HCT116 (cell line): Measurements from ENCODE around the gene ALG6. TPM values are rescaled to one million over a fixed set of nuclear protein-coding genes. Genes with fewer than 3 reads are reported as not detected.

ENCODE experiments used
- ATAC-seq: fragments of 200-7000 bp; cut with Tn5 transposase; 2 replicates; pipeline ENCODE4 v1.9.1; 2020; ENCODE audit warnings: mild to moderate bottlenecking, moderate library complexity
- BruUV-seq: library from RNA; stranded (reverse); fragments of 400-500 nt; replicated peaks from 2 replicates; lab custom pipeline; 2021; lab: Mats Ljungman, UMichigan
- CTCF ChIA-PET: fragments of 300-600 bp; sonication (Branson Sonifier 250); formaldehyde crosslinking; loops from one replicate; lab custom pipeline; 2021; ENCODE audit warnings: antibody characterized with exemption; lab: Charles Lee
- POLR2A ChIA-PET: fragments of 300-600, 350-600 bp; sonication (Branson Sonifier 250); formaldehyde crosslinking; loops from one replicate; lab custom pipeline; 2021; ENCODE audit warnings: antibody characterized with exemption; lab: Charles Lee
- RAD21 ChIA-PET, 2 experiments: fragments of 300-600 bp; sonication (Branson Sonifier 250); formaldehyde crosslinking; loops; one replicate each; lab custom pipeline; 2023; ENCODE audit warnings: low total read pairs in 2 of 2; ENCODE audit not compliant: uncharacterized antibody in 2 of 2, unreplicated experiment in 2 of 2, low non-redundant PET in 1 of 2; lab: Charles Lee
- DNase-seq: peaks from one replicate; pipeline ENCODE4 v3.0.0-alpha.2; 2010; ENCODE audit warnings: low read depth, low spot score
- H2AFZ ChIP-seq: fragments of 200-600 bp; shearing (Covaris generic), sonication (generic); 2 replicates; pipeline ENCODE4 v1.6.1; 2017; ENCODE audit warnings: low read depth, mixed run types, mixed read lengths, antibody characterized with exemption, low read length; ENCODE audit not compliant: poor library complexity, severe bottlenecking
- H3K27ac ChIP-seq: 2 replicates; pipeline ENCODE4 v1.5.1; 2012; ENCODE audit warnings: low read depth, low read length
- H3K27me3 ChIP-seq: fragments of 200-600 bp; sonication (generic); 2 replicates; pipeline ENCODE4 v1.6.1; 2016; ENCODE audit warnings: mixed run types, low read length, mixed read lengths; ENCODE audit not compliant: insufficient read depth
- H3K36me3 ChIP-seq, 2 experiments: fragments of 200-500 bp in 1 of 2; fragments of 200-600 bp in 1 of 2; sonication (Bioruptor generic) in 1 of 2; sonication (generic) in 1 of 2; 2 replicates each; pipeline versions ENCODE4 v1.5.1 to v1.6.1; 2014 to 2016; ENCODE audit warnings: low read length in 2 of 2, inconsistent platforms in 1 of 2, mixed read lengths in 1 of 2, mixed run types in 1 of 2; ENCODE audit not compliant: insufficient read depth in 2 of 2, control insufficient read depth in 1 of 2
- H3K4me1 ChIP-seq, 2 experiments: fragments of 200-600 bp in 1 of 2; sonication (generic) in 1 of 2; 2 replicates each; pipeline versions ENCODE4 v1.5.1 to v1.6.1; 2012 to 2017; ENCODE audit warnings: low read length in 2 of 2, inconsistent platforms in 1 of 2, mild to moderate bottlenecking in 1 of 2, mixed read lengths in 1 of 2, mixed run types in 1 of 2, moderate library complexity in 1 of 2; ENCODE audit not compliant: insufficient read depth in 2 of 2, control insufficient read depth in 1 of 2
- H3K4me2 ChIP-seq: fragments of 200-600 bp; sonication (generic); 2 replicates; pipeline ENCODE4 v1.6.1; 2017; ENCODE audit warnings: mixed run types, low read length, mixed read lengths
- H3K4me3 ChIP-seq, 2 experiments: fragments of 200-600 bp in 1 of 2; sonication (generic) in 1 of 2; replicated peaks in 1 of 2; 2 replicates each; pipeline ENCODE4 v1.5.1; 2011 to 2016; ENCODE audit warnings: low read length in 2 of 2, control low read depth in 1 of 2, low read depth in 1 of 2, mild to moderate bottlenecking in 1 of 2, mixed read lengths in 1 of 2, mixed run types in 1 of 2
- H3K79me2 ChIP-seq: fragments of 200-600 bp; sonication (generic); 2 replicates; pipeline ENCODE4 v1.6.1; 2017; ENCODE audit warnings: mild to moderate bottlenecking, mixed run types, low read length, moderate library complexity, mixed read lengths; ENCODE audit not compliant: insufficient read depth
- H3K9ac ChIP-seq: fragments of 200-600 bp; sonication (generic); 2 replicates; pipeline ENCODE4 v1.6.1; 2016; ENCODE audit warnings: low read length, mixed read lengths
- H3K9me2 ChIP-seq: fragments of 200-600 bp; sonication (generic), shearing (Covaris generic); 2 replicates; pipeline ENCODE4 v1.6.1; 2017; ENCODE audit warnings: mixed run types, mild to moderate bottlenecking, moderate library complexity; ENCODE audit not compliant: insufficient read depth
- H3K9me3 ChIP-seq, 2 experiments: fragments of 200-500 bp in 1 of 2; fragments of 200-600 bp in 1 of 2; sonication (Bioruptor generic) in 1 of 2; sonication (generic) in 1 of 2; 2 replicates each; pipeline ENCODE4 v1.6.1; 2014 to 2017; ENCODE audit warnings: low read length in 2 of 2, mixed read lengths in 2 of 2, inconsistent platforms in 1 of 2, low read depth in 1 of 2, mild to moderate bottlenecking in 1 of 2, mixed run types in 1 of 2, moderate library complexity in 1 of 2; ENCODE audit not compliant: control insufficient read depth in 1 of 2, insufficient read depth in 1 of 2
- H4K20me1 ChIP-seq: fragments of 200-600 bp; sonication (generic), shearing (Covaris generic); 2 replicates; pipeline ENCODE4 v1.6.1; 2017; ENCODE audit warnings: mixed run types, mild to moderate bottlenecking, moderate library complexity; ENCODE audit not compliant: insufficient read depth
- CEBPB ChIP-seq: IDR thresholded peaks from 2 replicates; pipeline ENCODE4 v1.6.1; 2012; ENCODE audit warnings: low read depth
- EGR1 ChIP-seq: IDR thresholded peaks from 2 replicates; pipeline ENCODE4 v1.6.1; 2012; ENCODE audit warnings: low read depth
- ELF1 ChIP-seq: IDR thresholded peaks from 2 replicates; pipeline ENCODE4 v1.6.1; 2012; ENCODE audit warnings: low read depth, borderline replicate concordance
- EZH2 ChIP-seq: fragments of 200-600 bp; sonication (generic); IDR thresholded peaks from 2 replicates; pipeline ENCODE4 v1.6.1; 2017; ENCODE audit warnings: antibody characterized with exemption, mixed run types
- EZH2phosphoT487 ChIP-seq: fragments of 200-600 bp; IDR thresholded peaks from 2 replicates; pipeline ENCODE4 v1.6.1; 2018; ENCODE audit warnings: antibody characterized with exemption, borderline replicate concordance
- POLR2A ChIP-seq: IDR thresholded peaks from 2 replicates; pipeline ENCODE4 v1.7.0; 2011; ENCODE audit warnings: borderline replicate concordance; ENCODE audit not compliant: insufficient read depth, insufficient read length; ENCODE audit errors: extremely low read depth
- POLR2AphosphoS5 ChIP-seq: IDR thresholded peaks from 2 replicates; pipeline ENCODE4 v1.6.1; 2011; ENCODE audit warnings: mild to moderate bottlenecking, low read depth, low read length, moderate library complexity
- RAD21 ChIP-seq: IDR thresholded peaks from 2 replicates; pipeline ENCODE4 v1.6.1; 2012; ENCODE audit warnings: low read depth, mild to moderate bottlenecking
- SP1 ChIP-seq: IDR thresholded peaks from 2 replicates; pipeline ENCODE4 v1.6.1; 2012; ENCODE audit warnings: low read depth
- YY1 ChIP-seq: IDR thresholded peaks from 2 replicates; pipeline ENCODE4 v1.6.1; 2011; ENCODE audit warnings: low read length, low read depth, moderate library complexity, mild to moderate bottlenecking; ENCODE audit not compliant: insufficient replicate concordance; ENCODE audit errors: extremely low read depth
- ZNF274 ChIP-seq: fragments of 200-500 bp; sonication (Bioruptor generic); IDR thresholded peaks from 2 replicates; pipeline ENCODE4 v1.6.1; 2014; ENCODE audit warnings: mild to moderate bottlenecking, low read depth, low read length, inconsistent platforms
- intact Hi-C: fragments of 100-400 bp; cut with micrococcal nuclease; formaldehyde crosslinking; loops from 2 replicates; pipeline ENCODE4 v1.10.0; 2022
- total RNA-seq: library from RNA; stranded (reverse); gene quantifications from one replicate; pipeline ENCODE4 v1.2.1, GENCODE V29; 2021; ENCODE audit not compliant: unreplicated experiment
- TF ChIP-seq, protein P1 (sequence below), 3 experiments: fragments of 200-600 bp in 1 of 3; sonication (generic) in 1 of 3; IDR thresholded peaks in 2 of 3; conservative IDR thresholded peaks in 1 of 3; 2 replicates each; pipeline ENCODE4 v1.5.1; 2012 to 2017; ENCODE audit warnings: low read depth in 2 of 3, low read length in 2 of 3, antibody characterized with exemption in 1 of 3, borderline replicate concordance in 1 of 3, control low read depth in 1 of 3, mild to moderate bottlenecking in 1 of 3, mixed read lengths in 1 of 3, mixed run types in 1 of 3, moderate library complexity in 1 of 3; ENCODE audit not compliant: insufficient read depth in 1 of 3
- TF ChIP-seq, protein P2 (sequence below): IDR thresholded peaks from 2 replicates; pipeline ENCODE4 v1.6.1; 2011; ENCODE audit warnings: mild to moderate bottlenecking, low read length, moderate library complexity; ENCODE audit not compliant: insufficient replicate concordance; ENCODE audit errors: extremely low read depth
- TF ChIP-seq, protein P3 (sequence below): IDR thresholded peaks from 2 replicates; pipeline ENCODE4 v1.6.1; 2012; ENCODE audit warnings: low read depth

ALG6 gene
- total RNA-seq, 1 experiment from 2014 or later, result 14.7 TPM

DNA sequence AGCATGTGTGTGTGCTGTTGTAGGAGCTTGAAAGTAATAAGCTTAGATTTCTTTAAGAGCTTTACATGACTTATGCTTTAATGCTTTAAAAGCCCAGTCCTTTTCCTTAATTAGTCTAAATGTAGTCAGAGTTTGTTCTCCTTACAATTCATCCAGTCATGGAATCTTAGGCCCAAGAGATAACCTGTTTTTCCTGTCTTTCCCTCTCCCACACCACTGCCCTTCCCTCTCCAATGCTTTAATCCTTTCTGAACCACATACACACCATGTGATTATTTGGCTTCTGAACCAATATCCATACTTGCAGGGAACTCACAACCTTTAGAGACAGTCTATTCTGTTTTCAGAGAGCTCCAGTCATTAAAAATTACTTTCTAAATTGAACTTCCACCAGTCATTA is 37.6 kb downstream of the ALG6 start:
- no peaks in the 10 kb centered on the region for H3K9me2 ChIP-seq
- no peaks in the 10 kb centered on the region for H3K27me3 ChIP-seq
- no peaks in the 10 kb centered on the region for H3K4me1 ChIP-seq
- POLR2A ChIA-PET, result no interaction called here
- H3K27ac ChIP-seq, result no peak overlapping the region
- no peaks in the 10 kb centered on the region for H3K79me2 ChIP-seq
- no peak overlapping the region for H3K9ac ChIP-seq
- DNase-seq (no peak), ATAC-seq (no peak)
- H3K4me3 ChIP-seq, result no peak overlapping the region
- H3K9me3 ChIP-seq, result no peaks in the 10 kb centered on the region
- BruUV-seq, result no TSS peak
- no peak overlapping the region for H2AFZ ChIP-seq
- no peaks in the 10 kb centered on the region for H3K36me3 ChIP-seq
- CTCF ChIA-PET, result no interaction called here
- TF ChIP-seq POLR2AphosphoS5 (no peak), EZH2 (no peak), CEBPB (no peak), POLR2A (no peak), SP1 (no peak), EZH2phosphoT487 (no peak), ZNF274 (no peak), EGR1 (no peak), RAD21 (no peak), ELF1 (no peak), YY1 (no peak)
- TF ChIP-seq, protein P1, sequence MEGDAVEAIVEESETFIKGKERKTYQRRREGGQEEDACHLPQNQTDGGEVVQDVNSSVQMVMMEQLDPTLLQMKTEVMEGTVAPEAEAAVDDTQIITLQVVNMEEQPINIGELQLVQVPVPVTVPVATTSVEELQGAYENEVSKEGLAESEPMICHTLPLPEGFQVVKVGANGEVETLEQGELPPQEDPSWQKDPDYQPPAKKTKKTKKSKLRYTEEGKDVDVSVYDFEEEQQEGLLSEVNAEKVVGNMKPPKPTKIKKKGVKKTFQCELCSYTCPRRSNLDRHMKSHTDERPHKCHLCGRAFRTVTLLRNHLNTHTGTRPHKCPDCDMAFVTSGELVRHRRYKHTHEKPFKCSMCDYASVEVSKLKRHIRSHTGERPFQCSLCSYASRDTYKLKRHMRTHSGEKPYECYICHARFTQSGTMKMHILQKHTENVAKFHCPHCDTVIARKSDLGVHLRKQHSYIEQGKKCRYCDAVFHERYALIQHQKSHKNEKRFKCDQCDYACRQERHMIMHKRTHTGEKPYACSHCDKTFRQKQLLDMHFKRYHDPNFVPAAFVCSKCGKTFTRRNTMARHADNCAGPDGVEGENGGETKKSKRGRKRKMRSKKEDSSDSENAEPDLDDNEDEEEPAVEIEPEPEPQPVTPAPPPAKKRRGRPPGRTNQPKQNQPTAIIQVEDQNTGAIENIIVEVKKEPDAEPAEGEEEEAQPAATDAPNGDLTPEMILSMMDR (IDR thresholded peaks at IDR 0.05 in 2 of 3, conservative IDR thresholded peaks at IDR 0.05 in 1 of 3; ENCODE audit: borderline replicate concordance in 1 of 3, insufficient read depth in 1 of 3, low read depth in 2 of 3, low read length in 2 of 3), result no peak
- TF ChIP-seq, protein P2, sequence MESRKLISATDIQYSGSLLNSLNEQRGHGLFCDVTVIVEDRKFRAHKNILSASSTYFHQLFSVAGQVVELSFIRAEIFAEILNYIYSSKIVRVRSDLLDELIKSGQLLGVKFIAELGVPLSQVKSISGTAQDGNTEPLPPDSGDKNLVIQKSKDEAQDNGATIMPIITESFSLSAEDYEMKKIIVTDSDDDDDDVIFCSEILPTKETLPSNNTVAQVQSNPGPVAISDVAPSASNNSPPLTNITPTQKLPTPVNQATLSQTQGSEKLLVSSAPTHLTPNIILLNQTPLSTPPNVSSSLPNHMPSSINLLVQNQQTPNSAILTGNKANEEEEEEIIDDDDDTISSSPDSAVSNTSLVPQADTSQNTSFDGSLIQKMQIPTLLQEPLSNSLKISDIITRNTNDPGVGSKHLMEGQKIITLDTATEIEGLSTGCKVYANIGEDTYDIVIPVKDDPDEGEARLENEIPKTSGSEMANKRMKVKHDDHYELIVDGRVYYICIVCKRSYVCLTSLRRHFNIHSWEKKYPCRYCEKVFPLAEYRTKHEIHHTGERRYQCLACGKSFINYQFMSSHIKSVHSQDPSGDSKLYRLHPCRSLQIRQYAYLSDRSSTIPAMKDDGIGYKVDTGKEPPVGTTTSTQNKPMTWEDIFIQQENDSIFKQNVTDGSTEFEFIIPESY, result no peak
- TF ChIP-seq, protein P3, sequence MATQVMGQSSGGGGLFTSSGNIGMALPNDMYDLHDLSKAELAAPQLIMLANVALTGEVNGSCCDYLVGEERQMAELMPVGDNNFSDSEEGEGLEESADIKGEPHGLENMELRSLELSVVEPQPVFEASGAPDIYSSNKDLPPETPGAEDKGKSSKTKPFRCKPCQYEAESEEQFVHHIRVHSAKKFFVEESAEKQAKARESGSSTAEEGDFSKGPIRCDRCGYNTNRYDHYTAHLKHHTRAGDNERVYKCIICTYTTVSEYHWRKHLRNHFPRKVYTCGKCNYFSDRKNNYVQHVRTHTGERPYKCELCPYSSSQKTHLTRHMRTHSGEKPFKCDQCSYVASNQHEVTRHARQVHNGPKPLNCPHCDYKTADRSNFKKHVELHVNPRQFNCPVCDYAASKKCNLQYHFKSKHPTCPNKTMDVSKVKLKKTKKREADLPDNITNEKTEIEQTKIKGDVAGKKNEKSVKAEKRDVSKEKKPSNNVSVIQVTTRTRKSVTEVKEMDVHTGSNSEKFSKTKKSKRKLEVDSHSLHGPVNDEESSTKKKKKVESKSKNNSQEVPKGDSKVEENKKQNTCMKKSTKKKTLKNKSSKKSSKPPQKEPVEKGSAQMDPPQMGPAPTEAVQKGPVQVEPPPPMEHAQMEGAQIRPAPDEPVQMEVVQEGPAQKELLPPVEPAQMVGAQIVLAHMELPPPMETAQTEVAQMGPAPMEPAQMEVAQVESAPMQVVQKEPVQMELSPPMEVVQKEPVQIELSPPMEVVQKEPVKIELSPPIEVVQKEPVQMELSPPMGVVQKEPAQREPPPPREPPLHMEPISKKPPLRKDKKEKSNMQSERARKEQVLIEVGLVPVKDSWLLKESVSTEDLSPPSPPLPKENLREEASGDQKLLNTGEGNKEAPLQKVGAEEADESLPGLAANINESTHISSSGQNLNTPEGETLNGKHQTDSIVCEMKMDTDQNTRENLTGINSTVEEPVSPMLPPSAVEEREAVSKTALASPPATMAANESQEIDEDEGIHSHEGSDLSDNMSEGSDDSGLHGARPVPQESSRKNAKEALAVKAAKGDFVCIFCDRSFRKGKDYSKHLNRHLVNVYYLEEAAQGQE, result no peak
- no peak overlapping the region for H3K4me2 ChIP-seq
- H4K20me1 ChIP-seq, result no peaks in the 10 kb centered on the region
- RAD21 ChIA-PET, result no interaction called here
- intact Hi-C loops, result no loop called here
